Activated T-helper 2 cell treated with anti-CD3 and anti-CD28 coated beads, Interferon-gamma antibody, Interleukin-2, Interleukin-4, amounts not matched to agents 10 μg/mL and 5 μg/mL and 100 μg/mL, durations not matched to agents 14 hours and 24 hours and 36 hours (primary cell): ENCODE results near the gene HMX3. TPM values are rescaled to one million over a fixed set of nuclear protein-coding genes. Genes with fewer than 3 reads are reported as not detected.
A peak's percentile ranks its signal among the peaks of the same experiment; 100 is the strongest.
"Not testable (repeated sequence)": the region's sequence is repeated elsewhere in the genome, so short reads cannot be mapped to it uniquely, and the experiment has no call there.

Experiments used
- DNase-seq: peaks from one replicate; pipeline ENCODE4 v3.0.0; 2021; ENCODE audit warnings: low spot score
- H3K27ac Mint-ChIP-seq: one replicate; pipeline ENCODE4 v1.8.0; 2021; ENCODE audit warnings: mixed read lengths
- H3K27me3 Mint-ChIP-seq: one replicate; pipeline ENCODE4 v1.8.0; 2021; ENCODE audit warnings: low read depth, mixed read lengths
- H3K36me3 Mint-ChIP-seq: one replicate; pipeline ENCODE4 v1.8.0; 2021; ENCODE audit warnings: low read depth, mixed read lengths
- H3K4me1 Mint-ChIP-seq: one replicate; pipeline ENCODE4 v1.8.0; 2021; ENCODE audit warnings: low read depth, mixed read lengths
- H3K4me3 Mint-ChIP-seq: one replicate; pipeline ENCODE4 v1.8.0; 2021; ENCODE audit warnings: low read depth, mild to moderate bottlenecking, moderate library complexity, mixed read lengths
- H3K9me3 Mint-ChIP-seq: one replicate; pipeline ENCODE4 v1.8.0; 2021; ENCODE audit warnings: mixed read lengths
- intact Hi-C: fragments of 100-400 bp; cut with micrococcal nuclease; formaldehyde crosslinking; loops from one replicate; pipeline ENCODE4 v1.15.1; 2023
- total RNA-seq: library from RNA; stranded (reverse); gene quantifications from 2 replicates; pipeline ENCODE4 v1.2.3, GENCODE V29; 2022

HMX3 gene
- total RNA-seq, 1 donor from 2014 or later: not detected

DNA sequence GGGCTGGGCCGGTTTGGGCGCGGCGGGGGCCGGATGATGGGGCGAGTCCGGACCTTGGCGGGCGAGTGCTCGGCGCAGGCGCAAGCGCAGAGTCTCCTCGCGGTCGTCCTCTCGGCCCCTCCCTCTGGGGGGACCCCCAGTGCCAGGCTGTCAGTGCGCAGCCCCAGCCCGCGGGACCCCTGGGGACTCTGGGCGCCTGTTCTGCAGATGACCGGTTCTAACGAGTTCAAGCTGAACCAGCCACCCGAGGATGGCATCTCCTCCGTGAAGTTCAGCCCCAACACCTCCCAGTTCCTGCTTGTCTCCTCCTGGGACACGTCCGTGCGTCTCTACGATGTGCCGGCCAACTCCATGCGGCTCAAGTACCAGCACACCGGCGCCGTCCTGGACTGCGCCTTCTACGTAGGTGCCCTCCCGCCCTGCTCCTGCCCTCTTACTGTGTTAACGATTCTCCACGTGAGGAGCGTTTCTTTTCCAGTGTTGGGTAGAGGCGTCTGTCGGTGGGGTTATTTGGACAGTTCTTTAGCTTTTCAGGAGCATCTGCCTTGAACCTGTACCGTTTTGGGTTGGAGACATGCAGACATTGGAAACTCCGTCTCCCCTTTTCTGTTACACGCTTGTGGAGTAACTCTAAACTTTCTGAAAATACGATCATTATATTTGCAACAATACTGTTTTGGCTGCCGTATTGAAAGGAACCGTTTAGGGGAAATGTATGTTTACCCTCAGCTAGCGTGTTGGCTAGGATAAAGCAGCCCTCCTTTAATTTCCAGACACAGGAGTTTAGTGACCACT is 19.1 kb downstream of the HMX3 start:
- H3K4me3 Mint-ChIP-seq: peak overlapping the region; percentile 99
- peaks cover 21% of the 10 kb centered on the region for H3K27me3 Mint-ChIP-seq
- no peaks in the 10 kb centered on the region for H3K9me3 Mint-ChIP-seq
- peak; percentile 58 for DNase-seq
- intact Hi-C loops: loop anchor here (1.0 to 5.0 kb wide), 7 partner anchors 132 to 1762 kb away; partner anchors contain the start of genes FAM24B, IKZF5, NKX1-2 and PLEKHA1
- peaks cover 60% of the 10 kb centered on the region for H3K4me1 Mint-ChIP-seq
- peaks cover 59% of the 10 kb centered on the region for H3K36me3 Mint-ChIP-seq
- peak overlapping the region; percentile 100 for H3K27ac Mint-ChIP-seq

DNA sequence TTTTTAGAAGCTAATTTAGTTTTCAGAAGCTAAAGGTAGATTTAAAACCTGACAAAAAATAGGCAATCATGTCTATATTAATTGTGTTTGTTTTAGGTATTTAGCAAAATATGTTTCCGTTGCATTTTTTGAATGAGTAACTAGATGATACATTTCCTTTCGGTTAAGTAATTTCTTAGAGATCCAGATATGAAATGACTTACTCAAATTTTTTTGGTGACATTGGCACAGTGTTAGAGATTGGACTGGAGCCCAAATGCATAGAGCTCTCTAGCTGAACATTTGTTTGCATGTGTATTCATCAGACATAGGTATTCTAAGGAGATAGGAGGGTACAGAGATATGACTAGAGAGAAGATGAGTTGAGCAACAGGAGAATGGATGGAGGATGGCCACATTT is 20.3 kb downstream of the HMX3 start:
- intact Hi-C loops: loop anchor here (5.0 kb wide), 1 partner anchor 131 kb away; no protein-coding TSS in a partner anchor
- no peaks in the 10 kb centered on the region for H3K9me3 Mint-ChIP-seq
- H3K27me3 Mint-ChIP-seq: peaks cover 12% of the 10 kb centered on the region
- no peak for DNase-seq
- H3K4me3 Mint-ChIP-seq: peak overlapping the region; percentile 99
- peaks cover 68% of the 10 kb centered on the region for H3K36me3 Mint-ChIP-seq
- peak overlapping the region; percentile 66 for H3K27ac Mint-ChIP-seq
- peaks cover 67% of the 10 kb centered on the region for H3K4me1 Mint-ChIP-seq

DNA sequence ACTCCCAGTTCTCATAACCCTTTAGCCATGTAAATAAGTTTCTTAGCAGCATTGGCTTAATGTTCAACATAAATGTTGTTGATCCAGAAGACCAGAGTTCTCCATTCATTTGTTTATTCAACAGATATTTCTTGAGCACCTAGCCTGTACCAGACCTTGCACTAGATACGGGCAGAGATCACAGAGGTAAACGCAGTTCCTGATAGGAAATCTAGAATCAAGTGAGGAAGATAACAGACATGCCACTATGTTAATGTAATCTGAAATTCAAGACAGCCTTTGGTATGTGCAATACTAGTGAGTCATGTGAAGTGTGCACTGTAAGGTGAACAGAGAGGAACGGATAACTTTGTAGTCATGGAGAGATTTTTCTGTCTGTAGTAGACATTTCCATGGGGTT is 21.4 kb downstream of the HMX3 start:
- Mint-ChIP-seq H3K27ac (peak overlapping the region; percentile 76), H3K4me1 (peaks cover 68% of the 10 kb centered on the region), H3K36me3 (peaks cover 77% of the 10 kb centered on the region), H3K27me3 (peaks cover 5% of the 10 kb centered on the region), H3K4me3 (peak overlapping the region; percentile 60), H3K9me3 (no peaks in the 10 kb centered on the region)
- DNase-seq: no peak
- intact Hi-C loops: loop anchor here (5.0 kb wide), 1 partner anchor 130 kb away; no protein-coding TSS in a partner anchor

DNA sequence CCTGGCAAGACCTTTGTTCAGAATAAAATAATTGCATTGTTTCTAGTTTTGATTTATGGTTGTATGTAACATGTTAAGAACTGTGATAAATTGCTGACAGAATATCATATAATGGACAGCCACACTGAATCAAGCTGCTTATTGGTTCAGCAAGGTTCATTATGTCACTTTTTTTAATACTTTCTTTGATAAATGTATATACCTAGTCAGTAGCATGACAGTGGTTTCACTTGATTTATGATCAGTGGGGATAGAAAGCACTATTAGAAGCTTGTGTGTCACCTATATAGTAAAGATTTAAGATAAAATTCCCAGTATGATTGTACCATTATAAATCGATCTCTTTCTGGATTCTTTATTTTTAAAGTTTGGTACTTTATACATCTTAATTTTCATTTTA is 22.9 kb downstream of the HMX3 start:
- no peaks in the 10 kb centered on the region for H3K9me3 Mint-ChIP-seq
- intact Hi-C loops: loop anchor here (5.0 kb wide), 1 partner anchor 129 kb away; no protein-coding TSS in a partner anchor
- peak overlapping the region; percentile 60 for H3K4me3 Mint-ChIP-seq
- H3K36me3 Mint-ChIP-seq: peaks cover 90% of the 10 kb centered on the region
- peak overlapping the region; percentile 22 for H3K27ac Mint-ChIP-seq
- DNase-seq: no peak
- peaks cover 65% of the 10 kb centered on the region for H3K4me1 Mint-ChIP-seq
- no peaks in the 10 kb centered on the region for H3K27me3 Mint-ChIP-seq

DNA sequence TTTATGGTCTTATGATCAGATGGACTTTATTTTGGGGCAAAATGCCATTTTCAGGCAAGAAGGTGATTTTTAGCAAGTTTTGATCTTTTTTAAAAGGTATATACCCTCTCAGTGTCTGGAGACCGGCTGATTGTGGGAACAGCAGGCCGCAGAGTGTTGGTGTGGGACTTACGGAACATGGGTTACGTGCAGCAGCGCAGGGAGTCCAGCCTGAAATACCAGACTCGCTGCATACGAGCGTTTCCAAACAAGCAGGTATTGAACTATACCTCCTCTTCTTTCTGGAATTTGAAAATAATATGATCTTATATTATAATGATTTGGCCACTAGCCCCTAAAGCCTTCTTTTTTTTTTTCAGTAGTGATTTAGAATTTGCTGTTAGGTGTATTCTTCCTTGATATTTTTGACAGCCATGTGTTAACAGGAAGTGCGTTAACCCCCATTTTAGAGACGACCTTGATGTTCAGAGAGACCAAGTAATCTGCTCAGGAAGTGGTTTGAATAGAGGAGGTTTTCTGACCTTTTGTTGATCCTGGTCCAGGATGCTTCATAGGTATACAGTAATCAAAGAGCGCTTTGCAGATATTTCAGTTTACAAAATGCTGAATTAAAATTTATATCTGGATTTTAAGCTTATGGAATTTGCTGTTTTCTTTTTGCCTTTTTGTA is 24.7 kb downstream of the HMX3 start:
- Mint-ChIP-seq H3K27me3 (no peaks in the 10 kb centered on the region), H3K4me3 (peak overlapping the region; percentile 64), H3K36me3 (peaks cover 93% of the 10 kb centered on the region), H3K27ac (peak overlapping the region; percentile 88), H3K4me1 (peaks cover 68% of the 10 kb centered on the region), H3K9me3 (no peaks in the 10 kb centered on the region)
- intact Hi-C loops: no loop called here
- DNase-seq: no peak

DNA sequence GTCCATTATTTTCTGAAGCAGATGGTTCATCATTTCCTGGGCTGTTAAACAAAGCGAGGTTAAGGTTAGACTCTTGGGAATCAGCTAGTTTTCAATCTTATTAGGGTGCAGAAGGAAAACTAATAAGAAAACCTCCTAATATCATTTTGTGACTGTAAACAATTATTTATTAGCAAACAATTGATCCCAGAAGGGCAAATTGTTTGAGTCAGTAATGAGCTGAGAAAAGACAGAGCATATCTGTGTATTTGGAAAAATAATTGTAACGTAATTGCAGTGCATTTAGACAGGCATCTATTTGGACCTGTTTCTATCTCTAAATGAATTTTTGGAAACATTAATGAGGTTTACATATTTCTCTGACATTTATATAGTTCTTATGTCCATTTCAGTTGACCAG is 28.5 kb downstream of the HMX3 start:
- intact Hi-C loops: no loop called here
- Mint-ChIP-seq H3K9me3 (no peaks in the 10 kb centered on the region), H3K27me3 (no peaks in the 10 kb centered on the region), H3K27ac (no peak overlapping the region), H3K4me3 (no peak overlapping the region), H3K4me1 (peaks cover 41% of the 10 kb centered on the region), H3K36me3 (peaks cover 87% of the 10 kb centered on the region)
- no peak for DNase-seq

DNA sequence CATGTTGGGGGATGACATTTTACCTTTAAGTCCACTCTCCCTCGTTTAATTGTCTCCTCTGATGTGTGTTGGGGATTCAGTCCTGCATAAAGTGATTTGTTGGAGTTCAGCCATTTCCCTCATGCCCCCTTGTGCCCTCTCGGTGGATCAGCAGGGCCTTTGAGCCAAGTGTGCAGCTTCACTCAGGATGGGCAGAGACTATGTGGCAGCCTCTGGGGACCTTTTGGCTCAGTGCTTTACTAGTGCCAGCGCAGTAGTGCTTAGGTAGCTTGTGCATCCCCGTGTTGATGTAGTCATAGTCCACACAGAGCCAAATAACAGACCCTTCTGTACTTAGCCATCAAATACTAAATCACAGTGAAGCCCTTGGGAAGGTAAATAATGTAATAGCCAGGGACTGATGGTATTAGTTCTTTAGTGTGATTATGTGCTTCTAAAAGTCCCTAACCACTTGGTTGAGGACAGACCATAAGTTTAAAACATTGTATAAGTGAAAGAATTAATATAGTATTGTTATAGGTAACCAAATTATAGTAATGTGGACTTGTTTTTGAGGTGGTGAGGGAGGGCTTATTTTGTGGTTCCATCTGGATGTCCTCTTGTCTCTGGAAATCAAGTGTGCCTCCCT is 29.8 kb downstream of the HMX3 start:
- peaks cover 29% of the 10 kb centered on the region for H3K4me1 Mint-ChIP-seq
- H3K4me3 Mint-ChIP-seq: no peak overlapping the region
- intact Hi-C loops: no loop called here
- H3K27ac Mint-ChIP-seq: no peak overlapping the region
- DNase-seq: no peak
- H3K9me3 Mint-ChIP-seq: no peaks in the 10 kb centered on the region
- no peaks in the 10 kb centered on the region for H3K27me3 Mint-ChIP-seq
- H3K36me3 Mint-ChIP-seq: peaks cover 84% of the 10 kb centered on the region

DNA sequence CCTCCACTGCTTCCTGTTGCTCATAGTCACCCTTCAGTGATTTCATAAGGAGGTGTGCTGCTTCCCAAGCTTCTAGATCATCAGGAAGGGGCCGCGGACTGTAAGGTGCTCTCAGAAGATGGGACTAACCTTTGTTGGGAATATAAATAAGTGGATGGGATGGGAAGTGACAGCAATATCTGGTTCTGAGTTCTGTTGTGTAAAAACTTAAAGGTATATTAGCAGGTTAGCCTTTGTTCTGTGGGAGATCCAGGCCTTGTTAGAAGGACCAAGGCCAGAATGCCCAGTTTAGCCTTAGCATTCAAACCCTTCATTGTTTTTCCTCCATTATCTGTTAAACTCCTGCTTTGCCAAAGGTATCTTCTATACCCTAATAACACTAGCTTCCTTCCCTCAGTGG is 30.8 kb downstream of the HMX3 start:
- no peak overlapping the region for H3K27ac Mint-ChIP-seq
- H3K9me3 Mint-ChIP-seq: no peaks in the 10 kb centered on the region
- peaks cover 21% of the 10 kb centered on the region for H3K4me1 Mint-ChIP-seq
- H3K4me3 Mint-ChIP-seq: no peak overlapping the region
- H3K27me3 Mint-ChIP-seq: no peaks in the 10 kb centered on the region
- intact Hi-C loops: no loop called here
- peaks cover 84% of the 10 kb centered on the region for H3K36me3 Mint-ChIP-seq
- DNase-seq: no peak

DNA sequence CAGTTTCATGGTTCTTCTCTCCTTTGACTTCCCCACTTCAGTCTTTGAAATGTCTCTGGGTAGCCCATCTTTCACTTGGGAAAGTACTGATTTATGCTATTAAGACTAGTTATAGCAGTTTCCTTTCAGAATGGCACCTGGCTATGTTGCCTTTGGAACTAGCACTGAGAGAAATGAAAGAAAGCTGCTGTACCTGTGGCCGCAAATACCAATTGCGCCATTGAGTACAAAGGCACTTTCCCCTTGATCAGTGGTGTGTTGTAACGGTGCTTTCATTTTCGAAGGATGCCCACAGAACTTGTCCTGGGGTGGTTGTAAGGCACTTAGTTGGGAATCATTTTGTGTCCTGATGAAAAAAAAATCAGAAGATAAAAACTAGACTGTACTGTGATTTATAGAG is 35.2 kb downstream of the HMX3 start:
- DNase-seq: no peak
- peaks cover 9% of the 10 kb centered on the region for H3K4me1 Mint-ChIP-seq
- H3K27me3 Mint-ChIP-seq: no peaks in the 10 kb centered on the region
- H3K4me3 Mint-ChIP-seq: no peak overlapping the region
- H3K36me3 Mint-ChIP-seq: peaks cover 80% of the 10 kb centered on the region
- no peaks in the 10 kb centered on the region for H3K9me3 Mint-ChIP-seq
- H3K27ac Mint-ChIP-seq: no peak overlapping the region
- intact Hi-C loops: no loop called here

DNA sequence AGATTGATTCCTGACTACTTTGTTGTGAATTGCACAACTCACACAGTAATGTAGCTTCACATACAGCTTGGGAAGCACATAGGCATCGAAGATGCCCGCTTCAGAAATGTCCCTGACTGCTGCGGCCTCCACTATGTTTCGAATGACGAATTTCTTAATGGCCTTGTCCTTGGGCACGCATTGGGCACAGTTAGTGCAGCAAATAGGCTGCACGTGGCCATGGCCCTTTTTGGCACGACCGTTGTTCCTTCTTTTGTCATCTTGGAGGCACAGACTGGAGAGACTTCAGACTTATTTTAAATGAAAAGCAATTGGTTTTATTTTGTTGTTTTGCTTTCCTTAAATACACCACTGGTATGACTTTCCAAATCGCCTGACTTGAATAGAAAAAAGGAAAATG is 35.8 kb downstream of the HMX3 start:
- H3K4me3 Mint-ChIP-seq, H3K4me1 Mint-ChIP-seq, H3K27me3 Mint-ChIP-seq, H3K9me3 Mint-ChIP-seq, DNase-seq, intact Hi-C loops, H3K27ac Mint-ChIP-seq: not testable (repeated sequence)
- peaks cover 80% of the 10 kb centered on the region for H3K36me3 Mint-ChIP-seq

DNA sequence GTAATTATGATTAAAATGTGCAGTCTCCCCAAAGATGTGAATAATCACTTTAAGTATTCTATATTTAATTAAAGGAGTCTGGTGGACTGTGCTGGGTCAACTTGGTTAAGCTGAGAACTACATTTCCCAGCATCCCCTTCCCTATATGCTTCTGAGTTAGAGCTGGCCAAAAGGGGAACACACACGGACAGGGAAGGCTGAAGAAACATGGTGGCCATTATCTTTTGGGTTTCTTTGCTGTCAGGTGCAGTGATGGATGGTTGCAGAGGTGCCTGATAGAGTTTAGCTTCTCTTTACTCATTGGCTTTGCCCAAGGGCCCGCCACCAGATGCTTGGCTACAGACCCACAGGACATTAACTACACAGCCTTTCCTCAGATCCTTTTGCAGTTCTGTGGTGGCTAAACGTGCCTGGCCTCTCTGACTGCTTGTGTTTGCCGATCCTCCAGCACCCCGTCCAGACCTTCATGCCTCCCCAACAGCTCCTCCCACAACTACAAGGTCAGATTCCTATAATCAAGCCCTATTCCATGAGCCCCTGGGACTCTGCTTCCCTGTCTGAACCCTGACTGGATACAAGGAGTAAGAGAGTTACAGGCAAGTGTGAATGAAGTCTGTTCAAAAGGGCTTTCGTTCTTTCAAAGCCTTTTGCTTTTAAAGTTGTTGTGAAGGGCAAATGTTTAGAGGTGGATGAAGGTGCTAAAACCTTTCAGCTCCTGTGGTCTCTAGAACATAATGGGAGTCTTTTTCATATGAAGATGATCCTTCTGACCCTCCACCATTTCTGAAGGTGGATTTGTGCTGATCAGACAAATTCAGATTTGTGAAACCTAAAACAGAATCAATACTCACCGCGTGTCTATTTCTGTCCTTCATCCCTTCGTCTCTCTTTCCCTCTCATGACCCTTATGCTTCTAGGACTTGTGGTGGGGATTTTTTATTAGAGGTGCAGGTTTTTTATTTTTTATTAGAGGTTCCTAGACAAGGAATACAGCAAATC is 39.9 kb downstream of the HMX3 start:
- Mint-ChIP-seq H3K4me1 (peaks cover 2% of the 10 kb centered on the region), H3K36me3 (peaks cover 75% of the 10 kb centered on the region), H3K27ac (no peak overlapping the region), H3K27me3 (no peaks in the 10 kb centered on the region), H3K4me3 (no peak overlapping the region), H3K9me3 (peaks cover 5% of the 10 kb centered on the region)
- intact Hi-C loops: no loop called here
- no peak for DNase-seq

DNA sequence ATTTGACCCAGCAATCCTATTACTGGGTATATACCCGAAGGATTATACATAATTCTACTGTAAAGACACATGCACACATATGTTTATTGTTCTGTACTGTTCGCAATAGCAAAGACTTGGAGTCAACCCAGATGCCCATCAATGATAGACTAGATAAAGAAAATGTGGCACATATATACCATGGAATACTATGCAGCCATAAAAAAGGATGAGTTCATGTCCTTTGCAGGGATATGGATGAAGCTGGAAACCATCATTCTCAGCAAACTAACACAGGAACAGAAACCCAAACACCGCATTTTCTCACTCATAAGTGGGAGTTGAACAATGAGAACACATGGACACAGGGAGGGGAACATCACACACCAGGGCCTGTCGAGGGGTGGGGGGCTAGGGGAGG is 42.6 kb downstream of the HMX3 start:
- H3K27ac Mint-ChIP-seq, H3K4me3 Mint-ChIP-seq, intact Hi-C loops, H3K4me1 Mint-ChIP-seq, H3K27me3 Mint-ChIP-seq, DNase-seq: not testable (repeated sequence)
- Mint-ChIP-seq H3K9me3 (peaks cover 11% of the 10 kb centered on the region), H3K36me3 (peaks cover 65% of the 10 kb centered on the region)
